Measurements from ENCODE around the gene MRPL36. TPM values are rescaled to one million over a fixed set of nuclear protein-coding genes. Genes with fewer than 3 reads are reported as not detected.
A peak's percentile ranks its signal among the peaks of the same experiment; 100 is the strongest.

MRPL36 gene
- total RNA-seq, 4 donors from 2014 or later = 13.7 to 62.5 (median 41.2) TPM

GRCh38 chr5:1748845-1749244, 50.8 kb downstream of the MRPL36 start:
- H3K36me3 ChIP-seq = no peaks in the 10 kb centered on the region
- no peak for TF ChIP-seq POLR2A (IDR thresholded peaks at IDR 0.05)
- TF ChIP-seq, protein P1, sequence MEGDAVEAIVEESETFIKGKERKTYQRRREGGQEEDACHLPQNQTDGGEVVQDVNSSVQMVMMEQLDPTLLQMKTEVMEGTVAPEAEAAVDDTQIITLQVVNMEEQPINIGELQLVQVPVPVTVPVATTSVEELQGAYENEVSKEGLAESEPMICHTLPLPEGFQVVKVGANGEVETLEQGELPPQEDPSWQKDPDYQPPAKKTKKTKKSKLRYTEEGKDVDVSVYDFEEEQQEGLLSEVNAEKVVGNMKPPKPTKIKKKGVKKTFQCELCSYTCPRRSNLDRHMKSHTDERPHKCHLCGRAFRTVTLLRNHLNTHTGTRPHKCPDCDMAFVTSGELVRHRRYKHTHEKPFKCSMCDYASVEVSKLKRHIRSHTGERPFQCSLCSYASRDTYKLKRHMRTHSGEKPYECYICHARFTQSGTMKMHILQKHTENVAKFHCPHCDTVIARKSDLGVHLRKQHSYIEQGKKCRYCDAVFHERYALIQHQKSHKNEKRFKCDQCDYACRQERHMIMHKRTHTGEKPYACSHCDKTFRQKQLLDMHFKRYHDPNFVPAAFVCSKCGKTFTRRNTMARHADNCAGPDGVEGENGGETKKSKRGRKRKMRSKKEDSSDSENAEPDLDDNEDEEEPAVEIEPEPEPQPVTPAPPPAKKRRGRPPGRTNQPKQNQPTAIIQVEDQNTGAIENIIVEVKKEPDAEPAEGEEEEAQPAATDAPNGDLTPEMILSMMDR (IDR thresholded peaks at IDR 0.05) = no peak
- 90% methylated on average over 19 of the region's 19 CpGs for WGBS
- no peak overlapping the region for H3K27ac ChIP-seq
- H3K27me3 ChIP-seq = peaks cover 20% of the 10 kb centered on the region
- no peaks in the 10 kb centered on the region for H3K9me3 ChIP-seq
- no peaks in the 10 kb centered on the region for H3K4me1 ChIP-seq
- DNase-seq (ENCODE audit: low spot score in 2 of 2) = peak; percentile 35 to 40
- no peak overlapping the region for H3K4me3 ChIP-seq

Other genes starting within 250 kb of the MRPL36 start
- gene NDUFS6, start 1.6 kb upstream of the MRPL36 start, total RNA-seq = 10 to 100 TPM; 38.9 to 64.5 (median 51.2) TPM
- 10 to 100 TPM; 20.3 to 45.9 (median 33.5) TPM for gene IRX4, start 83.1 kb upstream of the MRPL36 start, total RNA-seq